Omental fat pad (tissue), 4 donors: Measurements from ENCODE around the gene PTK7. TPM values are rescaled to one million over a fixed set of nuclear protein-coding genes. Genes with fewer than 3 reads are reported as not detected.

ENCODE experiments used
- ATAC-seq: fragments of 150-250 bp; one replicate; pipeline ENCODE4 v1.9.1; 2016; ENCODE audit warnings: mild to moderate bottlenecking, moderate library complexity; ENCODE audit not compliant: low FRiP score
- DNase-seq: peaks from one replicate; pipeline ENCODE4 v3.0.0-alpha.2; 2019; ENCODE audit warnings: low spot score
- CTCF ChIP-seq, 3 donors: fragments of 450-650 bp; IDR thresholded peaks; one replicate each; pipeline ENCODE4 v1.5.1; 2016 to 2017; ENCODE audit warnings: antibody characterized with exemption in 3 of 3, mild to moderate bottlenecking in 3 of 3, moderate library complexity in 2 of 3
- total RNA-seq, 4 donors: library from RNA; depleted of rRNA; stranded (reverse); fragments of >200 nt; gene quantifications; one replicate each; pipeline ENCODE4 v1.1.0, GENCODE V29; 2016

Gene PTK7
- total RNA-seq, 4 donors from 2014 or later, result 11.5 to 38.9 (median 13.8) TPM

GRCh38 chr6:43175676-43176422 is 99.7 kb downstream of the PTK7 start:
- TF ChIP-seq CTCF (IDR thresholded peaks at IDR 0.05), result no peak
- DNase-seq (no peak), ATAC-seq (no peak)

GRCh38 chr6:43176423-43176786 is 100.3 kb downstream of the PTK7 start:
- no peak for TF ChIP-seq CTCF (IDR thresholded peaks at IDR 0.05)
- ATAC-seq (no peak), DNase-seq (no peak)

GRCh38 chr6:43178150-43178549 is 102.0 kb downstream of the PTK7 start:
- ATAC-seq (no peak), DNase-seq (no peak)
- no peak for TF ChIP-seq CTCF (IDR thresholded peaks at IDR 0.05)

- no peak for DNase-seq
- TF ChIP-seq CTCF (IDR thresholded peaks at IDR 0.05), result no peak
- no peak for ATAC-seq
Measured at GRCh38 chr6:43178951-43179830, 103.1 kb downstream of the PTK7 start.

- TF ChIP-seq CTCF (IDR thresholded peaks at IDR 0.05), result no peak
- ATAC-seq, result no peak
- no peak for DNase-seq
Measured at GRCh38 chr6:43180058-43180457, 103.9 kb downstream of the PTK7 start.

GRCh38 chr6:43180985-43181384 is 104.9 kb downstream of the PTK7 start:
- ATAC-seq (no peak), DNase-seq (no peak)
- TF ChIP-seq CTCF (IDR thresholded peaks at IDR 0.05), result no peak
